T-helper 9 cell (primary cell): ENCODE data around the gene ARPC2.
A peak's percentile ranks its signal among the peaks of the same experiment; 100 is the strongest.

Experiments used
- DNase-seq: peaks from one replicate; pipeline ENCODE4 v3.0.0-alpha.2; 2020

The ARPC2 gene

DNA sequence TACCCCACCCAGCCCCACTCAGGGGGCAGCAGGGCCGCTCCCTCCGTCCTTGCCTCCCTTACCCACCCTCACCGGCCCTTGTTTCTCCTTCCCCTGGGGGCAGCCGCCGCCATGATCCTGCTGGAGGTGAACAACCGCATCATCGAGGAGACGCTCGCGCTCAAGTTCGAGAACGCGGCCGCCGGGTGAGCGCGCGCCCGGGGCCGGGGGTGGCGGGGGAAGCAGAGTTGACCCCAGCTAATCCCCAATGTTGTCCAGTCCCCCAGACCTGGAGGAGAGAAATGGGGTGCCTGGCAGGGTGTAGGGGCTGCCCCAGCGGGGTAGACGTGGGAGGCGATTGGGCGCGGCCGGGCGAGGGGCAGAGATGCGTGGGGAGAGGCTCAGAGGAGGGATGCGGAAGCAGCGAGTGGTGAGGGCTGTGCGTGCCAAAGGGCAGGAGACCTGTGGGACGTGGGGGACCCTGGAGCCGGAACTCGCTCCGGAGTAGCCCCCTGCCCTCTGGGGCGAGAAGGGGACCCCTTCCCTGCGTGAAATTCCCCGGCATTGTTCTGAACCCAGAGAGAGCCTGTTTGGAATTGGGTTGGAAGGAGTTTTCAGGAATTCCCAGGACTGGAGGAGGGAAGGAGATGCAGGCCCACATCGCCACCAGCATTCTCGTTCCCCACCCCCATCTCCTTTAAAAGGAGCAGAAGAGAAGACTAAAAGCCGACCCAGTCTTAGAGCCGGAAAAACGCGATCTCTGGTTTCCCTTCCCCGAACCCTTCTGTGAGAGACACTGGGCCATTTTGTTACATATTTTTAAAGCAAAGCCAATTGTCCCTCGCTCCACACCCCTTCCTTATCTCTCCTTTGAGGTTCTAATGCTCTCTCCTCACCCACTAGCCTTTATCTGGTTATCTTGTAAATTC lies 625 bp downstream of the ARPC2 start:
- DNase-seq, result peak; percentile 58

DNA sequence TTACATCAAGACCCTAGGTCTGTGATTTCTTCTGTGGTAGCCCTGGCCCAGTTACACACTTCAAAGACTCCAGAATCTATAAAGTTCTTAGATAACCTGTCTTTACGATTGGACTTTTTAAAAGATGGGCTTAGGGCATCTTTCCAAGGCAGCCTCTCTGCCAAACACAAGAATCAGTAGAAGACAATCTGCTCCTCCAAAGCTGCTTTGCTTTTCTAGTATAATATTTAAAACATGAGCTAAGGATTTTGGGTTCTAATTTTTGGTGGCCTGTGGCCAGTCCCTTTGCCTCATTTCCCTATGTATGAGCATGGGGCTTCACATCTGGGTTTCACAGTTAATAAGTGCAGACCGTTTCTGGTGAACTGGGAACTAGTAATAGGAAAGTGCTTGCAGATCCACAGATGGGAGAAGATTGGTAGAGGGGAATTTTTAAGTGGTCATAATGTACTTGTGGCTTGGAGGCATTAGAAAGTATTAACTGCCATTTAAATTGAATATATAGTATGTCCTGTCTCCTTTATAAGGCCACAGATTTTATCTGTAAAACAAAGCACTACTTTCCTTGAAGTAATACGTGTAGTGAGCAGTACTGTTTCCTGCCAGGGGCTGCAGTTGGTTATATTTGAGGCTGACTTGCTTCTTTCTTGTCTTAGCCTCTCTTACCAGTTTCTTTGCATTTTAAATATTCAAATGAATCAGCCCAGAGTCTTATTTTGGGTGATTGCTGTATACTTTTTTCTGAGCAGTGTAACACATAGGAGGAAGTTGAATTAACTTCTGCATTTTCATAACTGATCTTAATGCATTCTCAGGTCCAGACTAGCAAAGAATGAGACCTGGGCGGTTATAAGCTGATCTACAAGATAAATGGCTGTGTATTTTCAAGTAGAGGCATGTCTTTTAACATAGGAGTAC lies 1.5 kb downstream of the ARPC2 start:
- no peak for DNase-seq

DNA sequence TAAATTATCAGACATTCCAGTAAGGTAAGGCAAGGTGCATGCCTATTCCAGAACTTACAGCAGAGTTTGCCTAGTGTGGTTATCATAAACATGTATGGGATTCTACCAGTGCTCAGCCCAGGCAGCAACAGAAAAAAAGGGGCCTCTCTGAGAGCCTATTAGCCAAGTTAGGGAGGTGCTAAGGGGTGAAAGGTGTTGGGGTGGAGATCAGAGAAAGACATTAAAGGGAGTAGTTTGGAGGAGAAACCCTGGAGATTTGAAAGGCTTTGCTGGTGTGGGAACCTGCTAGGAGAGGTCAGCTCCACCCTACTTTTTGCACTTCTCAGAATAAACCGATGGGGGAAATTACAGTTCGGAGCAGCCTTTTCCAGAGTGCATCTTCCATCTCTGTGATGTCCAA lies 2.9 kb downstream of the ARPC2 start:
- DNase-seq, result no peak

DNA sequence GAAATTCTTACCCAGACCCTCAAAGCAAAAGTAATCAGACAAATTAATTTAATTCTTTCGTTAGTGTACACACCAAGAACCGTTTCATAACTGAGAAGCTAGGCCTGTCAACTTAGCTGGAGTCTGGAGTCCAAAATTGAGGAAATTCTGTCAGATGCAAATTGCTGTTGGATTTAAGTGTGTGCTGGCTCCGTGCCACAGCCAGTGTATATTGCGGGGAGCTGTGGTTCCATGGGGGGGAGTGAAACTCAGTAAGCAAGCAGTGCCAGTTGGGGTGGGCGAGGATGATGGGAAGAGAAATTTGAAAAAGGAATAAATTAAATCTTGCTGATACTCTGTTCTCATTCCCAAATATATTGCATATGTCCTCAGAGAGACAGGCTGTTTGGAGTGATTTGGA lies 4.0 kb downstream of the ARPC2 start:
- DNase-seq, result no peak

DNA sequence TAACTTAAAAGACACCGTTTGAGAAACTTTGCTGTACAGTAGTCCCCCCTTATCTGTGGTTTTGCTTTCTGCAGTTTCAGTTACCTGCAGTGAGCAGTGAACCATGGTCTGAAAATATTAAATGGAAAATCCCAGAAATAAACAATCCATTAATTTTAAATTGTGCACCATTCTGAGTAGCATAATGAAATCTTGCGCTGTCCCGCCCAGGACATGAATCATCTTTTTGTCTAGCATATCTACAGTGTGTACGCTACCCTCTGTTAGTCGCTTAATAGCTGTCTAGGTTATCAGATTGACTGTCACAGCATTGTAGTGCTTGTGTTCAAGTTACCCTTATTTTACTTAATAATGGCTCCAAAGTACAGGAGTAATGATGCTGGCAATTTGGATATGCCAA lies 6.1 kb downstream of the ARPC2 start:
- DNase-seq, result no peak

DNA sequence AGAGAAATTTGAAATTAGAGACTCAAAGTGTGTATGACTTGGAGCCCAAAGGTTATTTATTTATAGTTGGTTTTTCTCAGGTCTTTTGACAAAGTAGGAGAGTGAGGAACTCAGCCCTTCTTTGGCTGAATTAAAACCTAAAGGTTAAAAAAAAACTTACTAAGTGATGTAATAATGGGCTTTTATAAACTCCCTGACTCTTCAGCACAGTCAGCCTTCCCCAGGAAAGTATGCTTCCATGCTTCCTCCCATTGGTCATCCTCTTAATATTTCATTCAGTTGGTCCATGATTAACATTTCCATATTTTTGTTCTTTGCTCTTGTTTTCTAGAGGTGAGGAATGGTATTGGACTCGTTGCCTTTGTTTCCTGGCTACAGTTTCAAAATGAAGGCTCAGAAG lies 7.2 kb downstream of the ARPC2 start:
- DNase-seq, result no peak

DNA sequence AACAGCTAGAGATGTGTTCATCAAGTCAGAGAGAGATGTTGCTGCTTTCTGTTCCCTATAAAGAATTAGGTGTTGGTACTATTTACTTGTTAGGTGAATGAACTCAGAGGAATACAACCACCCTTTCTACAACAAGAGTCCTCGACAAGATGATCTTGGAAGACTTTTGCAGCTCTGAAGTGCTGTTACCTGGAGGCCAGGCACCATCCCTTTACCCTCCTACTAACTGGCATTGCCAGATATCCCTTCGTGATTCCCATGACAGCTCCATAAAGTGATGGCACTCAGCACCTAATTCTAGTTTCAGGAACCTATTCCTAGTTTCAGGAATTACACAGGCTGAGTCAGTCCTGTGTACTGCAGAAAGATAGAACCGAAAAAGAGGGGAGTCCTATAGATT lies 9.9 kb downstream of the ARPC2 start:
- DNase-seq, result no peak

DNA sequence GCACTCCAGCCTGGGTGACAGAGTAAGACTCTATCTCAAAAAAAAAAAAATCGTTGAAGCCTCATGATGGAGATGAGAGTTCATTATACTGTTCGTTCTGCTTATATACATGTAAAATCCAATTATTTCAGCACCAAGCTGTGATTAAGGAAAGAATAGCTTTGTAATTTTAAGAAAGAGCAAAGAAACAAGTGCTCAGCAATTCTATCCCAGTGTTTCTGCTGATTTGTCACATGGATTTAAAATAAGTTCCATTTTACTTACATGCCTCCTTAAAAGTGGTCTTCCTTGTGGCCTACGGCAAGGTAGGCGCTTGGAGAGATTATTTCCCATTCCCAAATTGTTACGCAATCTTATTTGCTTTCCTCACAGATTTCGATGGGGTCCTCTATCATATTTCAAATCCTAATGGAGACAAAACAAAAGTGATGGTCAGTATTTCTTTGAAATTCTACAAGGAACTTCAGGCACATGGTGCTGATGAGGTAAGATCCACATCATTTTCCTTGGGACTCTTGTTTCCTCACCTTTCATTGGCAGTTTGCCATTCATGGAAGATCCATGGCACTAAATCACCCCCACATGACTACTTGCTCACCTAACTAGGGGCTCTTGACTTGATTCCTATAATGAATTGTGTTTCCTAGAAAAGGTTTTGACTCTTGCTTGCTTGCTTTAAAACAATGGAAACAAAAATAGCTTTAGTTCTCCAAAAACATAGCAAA lies 11.5 kb downstream of the ARPC2 start:
- no peak for DNase-seq

DNA sequence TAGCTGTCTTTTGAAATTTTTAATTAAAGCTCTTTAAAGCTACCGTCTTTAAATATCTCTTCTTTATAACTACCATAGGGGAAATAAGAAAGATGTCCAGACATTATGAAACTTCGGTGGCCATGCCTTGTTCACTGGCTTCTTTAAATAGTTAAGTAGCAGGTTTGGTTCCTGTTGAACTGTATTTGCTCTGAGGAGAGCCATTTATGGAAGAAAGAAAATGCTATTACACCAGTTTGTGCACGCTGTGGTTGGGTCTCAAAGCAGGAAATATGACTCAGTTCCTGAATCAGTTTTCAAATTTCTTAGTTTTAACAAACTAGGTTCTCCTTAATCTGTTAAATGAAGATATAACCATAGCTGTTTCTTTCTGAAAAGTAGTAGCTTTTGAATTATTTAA lies 12.2 kb downstream of the ARPC2 start:
- peak; percentile 15 for DNase-seq

DNA sequence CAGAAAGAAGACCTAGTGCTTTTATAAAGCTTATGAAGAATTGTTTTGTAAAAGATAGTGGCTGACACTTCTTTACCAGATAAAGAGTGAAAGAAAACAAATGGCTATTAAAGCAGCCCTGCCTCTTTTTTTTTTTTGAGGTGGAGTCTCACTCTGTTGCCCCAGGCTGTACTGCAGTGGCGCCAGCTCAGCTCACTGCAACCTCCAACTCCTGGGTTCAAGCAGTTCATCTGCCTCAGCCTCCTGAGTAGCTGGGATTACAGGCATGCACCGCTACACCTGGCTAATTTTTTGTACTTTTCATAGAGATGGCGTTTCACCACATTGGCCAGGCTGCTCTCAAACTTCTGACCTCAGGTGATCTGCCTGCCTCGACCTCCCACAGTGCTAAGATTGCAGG lies 12.9 kb downstream of the ARPC2 start:
- no peak for DNase-seq

DNA sequence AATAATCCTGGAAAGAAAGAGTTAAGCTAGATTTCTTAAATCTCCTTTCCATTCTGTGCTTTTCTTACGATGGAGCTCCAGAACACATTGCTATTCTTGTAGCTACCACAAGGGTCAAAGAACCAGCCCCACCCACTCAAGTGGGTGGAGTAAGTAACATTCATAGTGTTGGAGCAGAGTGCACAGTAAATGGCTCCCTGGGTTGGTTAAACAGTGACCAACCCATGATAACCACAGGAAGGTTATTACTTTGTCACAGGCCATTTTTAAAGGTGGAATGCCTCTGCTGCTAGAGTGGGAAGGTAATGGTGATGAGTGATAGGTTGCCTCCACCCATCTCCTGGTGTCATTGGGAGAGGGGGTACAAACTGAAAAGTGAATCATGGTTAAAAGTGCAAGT lies 13.9 kb downstream of the ARPC2 start:
- DNase-seq, result no peak

DNA sequence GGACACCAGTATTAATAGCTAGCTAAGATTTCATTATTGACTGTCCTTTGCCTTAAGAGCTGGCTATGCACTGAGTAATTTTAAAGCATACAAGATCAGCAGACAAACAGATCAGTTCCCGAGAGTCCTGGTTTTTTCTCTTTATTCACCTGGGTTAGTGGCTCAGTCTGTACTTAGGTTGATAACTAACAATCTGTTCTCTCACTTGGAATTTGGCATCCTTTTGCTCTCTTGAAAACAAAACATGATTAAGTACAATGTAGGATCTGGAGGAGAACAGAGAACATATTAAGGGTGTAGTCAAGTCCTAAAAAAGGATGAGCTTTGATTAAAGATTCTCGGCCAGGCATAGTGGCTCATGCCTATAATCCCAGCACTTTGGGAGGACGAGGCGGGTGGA lies 16.6 kb downstream of the ARPC2 start:
- DNase-seq, result no peak

DNA sequence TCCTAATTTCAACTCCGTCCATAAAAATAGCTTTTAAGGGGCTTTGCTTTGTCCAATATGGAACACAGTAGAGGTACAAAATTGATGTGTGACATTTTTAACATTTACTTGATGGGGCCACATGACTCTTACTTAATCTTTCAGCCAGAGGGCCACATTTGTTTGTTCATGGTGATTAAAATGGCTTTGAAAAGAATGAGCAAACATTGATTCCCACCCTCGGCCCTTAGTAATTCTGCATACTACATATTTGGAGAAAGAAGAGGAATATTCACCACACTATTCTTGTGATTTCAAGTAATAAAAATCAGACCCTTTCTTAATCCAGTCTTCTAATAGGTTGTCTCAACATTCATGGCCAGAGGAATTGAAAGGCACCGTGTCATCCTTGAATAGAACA lies 17.5 kb downstream of the ARPC2 start:
- DNase-seq, result no peak

DNA sequence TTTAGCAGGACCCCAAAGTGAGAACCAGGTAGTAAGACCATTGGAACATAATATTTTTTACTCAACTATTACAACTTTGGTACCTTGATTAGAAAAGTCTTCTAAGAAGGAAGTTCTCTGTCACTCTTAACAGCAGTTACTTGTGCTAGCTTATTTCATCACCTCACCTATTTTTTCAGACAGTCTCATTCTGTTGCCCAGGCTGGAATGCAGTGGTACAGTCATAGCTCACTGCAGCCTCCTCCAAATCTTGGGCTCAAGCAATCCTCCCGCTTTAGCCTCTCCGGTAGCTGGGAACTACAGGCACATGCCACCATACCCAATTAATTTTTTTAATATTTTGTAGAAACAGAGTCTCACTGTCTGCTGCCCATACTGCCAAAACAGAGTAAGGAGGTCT lies 18.0 kb downstream of the ARPC2 start:
- no peak for DNase-seq

DNA sequence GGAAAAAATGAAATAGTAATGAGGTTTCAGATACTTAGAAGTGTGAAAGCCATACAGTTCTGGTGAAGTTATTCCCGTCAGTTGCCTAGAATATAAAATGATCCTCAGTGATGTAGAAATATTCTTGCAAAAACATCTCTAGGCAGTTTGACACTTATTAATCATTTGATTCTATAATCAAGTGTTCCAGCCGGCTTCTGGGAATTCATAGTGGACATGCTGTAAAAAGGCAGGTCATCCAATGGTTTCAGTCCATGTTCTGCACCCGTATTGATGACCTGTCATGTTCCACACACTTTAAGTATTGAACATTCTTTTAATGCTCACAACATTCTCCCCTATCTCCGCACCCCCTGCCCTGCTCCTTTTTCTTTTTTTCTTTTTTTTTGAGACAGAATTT lies 19.8 kb downstream of the ARPC2 start:
- DNase-seq, result no peak

DNA sequence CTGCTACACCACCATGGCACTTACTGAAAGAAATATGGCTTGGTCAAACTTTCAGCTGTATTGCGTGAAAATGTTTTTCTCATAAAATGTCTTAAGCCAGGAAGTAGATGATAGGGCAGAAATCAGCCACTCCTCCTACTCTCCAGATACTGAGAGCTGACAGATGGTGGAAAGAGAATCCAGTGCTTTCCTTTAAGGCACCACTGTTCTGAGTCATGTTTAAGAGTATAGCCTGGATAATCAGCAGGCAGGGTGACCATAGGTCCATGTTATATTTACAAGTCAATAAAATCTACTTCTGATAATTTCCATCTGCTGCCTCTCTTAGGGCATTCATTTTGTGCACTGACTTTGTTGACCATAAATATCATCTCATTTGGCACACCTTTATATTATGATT lies 21.9 kb downstream of the ARPC2 start:
- no peak for DNase-seq

DNA sequence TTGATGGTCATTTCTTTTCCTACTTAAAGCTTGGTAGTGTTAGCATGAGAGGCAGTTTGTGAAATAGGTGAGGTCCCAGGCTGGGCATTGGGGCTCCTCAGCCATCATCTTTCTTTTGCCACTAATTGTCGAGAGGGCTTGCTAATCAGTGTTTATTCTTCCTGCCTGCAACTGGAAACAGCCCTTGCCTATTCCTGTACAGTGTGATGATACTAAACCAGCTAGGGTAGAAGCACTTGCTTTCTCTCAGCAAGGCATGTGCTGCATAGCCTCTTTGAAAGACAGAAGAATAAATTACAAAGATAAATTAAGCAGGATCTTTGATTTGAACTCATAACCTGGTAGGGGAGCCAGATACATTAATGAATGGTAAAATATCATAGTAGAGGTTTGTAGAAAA lies 27.2 kb downstream of the ARPC2 start:
- DNase-seq, result no peak

DNA sequence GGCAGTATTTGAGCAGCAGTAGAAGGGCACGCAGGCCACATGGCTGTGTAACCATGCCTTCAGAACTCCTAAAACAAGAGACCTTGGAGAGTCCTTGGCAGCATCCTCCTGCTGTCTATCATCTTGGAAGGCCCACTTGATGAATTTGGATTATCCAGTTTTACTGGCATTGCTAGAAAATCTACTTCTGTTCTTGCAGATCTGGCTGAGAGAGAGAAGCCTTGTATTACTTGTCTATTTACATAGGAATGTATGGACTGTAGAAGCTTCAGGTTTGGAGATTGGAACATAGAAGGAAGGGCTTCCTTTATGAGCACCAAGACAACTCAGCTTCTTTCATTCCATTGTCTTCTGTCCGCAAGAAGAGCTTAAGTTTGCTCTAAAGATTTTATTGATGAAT lies 27.7 kb downstream of the ARPC2 start:
- DNase-seq, result no peak

DNA sequence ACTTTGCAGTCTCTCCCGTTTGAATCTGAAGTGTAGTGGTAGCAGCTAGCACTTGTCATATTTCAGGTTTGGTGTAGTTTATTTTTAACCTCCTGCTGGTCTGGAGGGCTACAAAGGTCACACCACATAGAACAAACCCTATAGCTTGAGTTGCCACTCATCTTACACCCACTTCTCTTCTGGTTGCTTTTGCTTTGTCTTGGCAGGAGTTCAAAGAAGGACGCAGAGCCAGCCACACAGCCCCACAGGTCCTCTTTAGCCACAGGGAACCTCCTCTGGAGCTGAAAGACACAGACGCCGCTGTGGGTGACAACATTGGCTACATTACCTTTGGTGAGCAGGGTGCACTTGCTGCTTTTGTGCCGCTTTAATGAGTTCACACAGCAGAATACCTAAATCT lies 28.2 kb downstream of the ARPC2 start:
- no peak for DNase-seq

DNA sequence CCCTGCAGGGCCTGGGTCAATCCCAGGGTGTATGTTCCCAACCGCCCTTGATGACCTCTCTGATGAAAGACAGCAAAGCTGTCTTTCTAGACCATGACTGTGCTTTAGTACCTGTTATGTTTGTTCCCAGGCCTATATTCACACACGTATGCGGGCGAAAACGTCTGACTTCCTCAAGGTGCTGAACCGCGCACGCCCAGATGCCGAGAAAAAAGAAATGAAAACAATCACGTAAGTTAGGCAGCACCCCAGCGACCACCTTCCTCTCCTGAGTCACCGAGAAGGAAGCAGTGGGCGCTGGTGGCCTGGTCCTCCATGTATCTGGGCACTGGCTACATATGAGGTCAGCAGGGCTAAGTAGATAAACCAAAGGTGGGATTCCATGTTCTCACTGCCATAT lies 32.7 kb downstream of the ARPC2 start:
- no peak for DNase-seq

DNA sequence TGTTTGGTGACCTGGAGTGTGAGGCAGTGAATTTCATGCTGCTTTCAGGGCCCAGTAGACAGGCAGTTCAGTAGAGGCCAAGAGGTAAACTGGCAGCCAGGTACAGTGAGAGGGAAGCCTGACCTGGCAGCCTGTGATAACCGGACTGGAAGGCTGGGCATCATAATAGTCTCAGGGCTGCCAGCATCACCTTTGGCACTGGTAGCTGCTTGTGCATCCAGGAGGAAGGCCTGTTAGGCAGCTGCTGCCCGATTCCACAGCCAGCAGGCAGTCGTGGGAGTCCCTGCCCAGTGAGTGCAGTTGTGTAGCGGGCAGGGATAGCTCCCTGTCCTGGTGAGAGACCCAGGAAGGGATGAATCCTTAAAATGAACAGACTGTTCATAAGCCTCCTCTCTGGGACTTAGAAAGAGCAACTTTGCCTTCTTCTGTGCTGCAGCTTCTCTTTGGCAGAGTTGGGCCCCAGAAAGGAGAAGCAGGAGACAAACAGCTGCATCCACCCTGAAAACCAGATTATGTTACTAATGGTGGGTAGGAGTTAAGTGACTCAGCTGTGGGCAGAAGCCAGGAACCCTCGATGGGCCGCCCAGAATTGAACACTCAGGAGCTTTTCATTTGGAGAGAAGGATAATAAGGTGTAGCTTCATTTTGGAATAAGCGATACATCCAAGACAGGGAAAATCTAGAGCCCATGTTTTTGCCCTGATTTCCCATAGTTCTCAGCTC lies 35.7 kb downstream of the ARPC2 start:
- no peak for DNase-seq

DNA sequence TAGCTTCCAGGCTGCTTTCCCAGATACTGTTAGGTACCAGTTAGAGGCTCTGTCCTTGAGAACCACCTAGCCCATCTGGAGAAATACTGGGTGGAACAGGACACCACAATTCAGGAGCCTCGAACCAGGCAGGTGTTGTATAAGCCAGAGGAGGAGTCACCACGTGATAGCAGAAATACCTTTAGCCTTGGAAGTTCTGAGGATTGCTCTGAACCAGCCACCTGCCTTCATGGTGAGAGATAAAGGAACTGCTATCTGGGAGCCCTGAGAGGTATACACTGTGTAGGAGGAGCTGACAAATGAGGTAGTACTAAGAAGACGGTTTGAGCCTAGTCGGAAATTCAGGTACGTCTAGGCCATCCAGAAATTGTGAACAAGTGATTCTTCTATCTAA lies 36.2 kb downstream of the ARPC2 start:
- DNase-seq, result no peak

DNA sequence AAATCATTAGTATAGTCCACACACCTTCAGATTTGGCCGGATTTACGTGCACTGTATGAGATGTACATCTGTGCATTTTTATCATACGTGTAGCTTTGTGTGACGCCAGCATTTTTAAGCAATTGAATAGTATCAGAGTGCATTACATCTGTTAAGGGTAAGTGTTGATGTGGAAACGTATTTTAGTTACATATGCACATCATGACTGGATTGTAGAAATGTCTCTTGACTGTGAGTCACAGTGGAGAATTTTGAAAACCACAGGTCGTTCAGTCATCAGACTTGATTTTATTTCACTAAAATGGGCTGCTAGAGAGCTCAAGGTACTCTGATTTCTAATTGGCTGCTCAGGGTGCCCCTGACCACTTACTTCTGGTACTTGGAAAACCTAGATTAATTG lies 38.5 kb downstream of the ARPC2 start:
- DNase-seq, result no peak
